ENCODE results near the gene SZRD1.

Gene SZRD1

GRCh38 chr1:16394977-16395376 is 27.9 kb downstream of the SZRD1 start:
- DNase-seq (ENCODE audit: low spot score), result no peak

- no peak for DNase-seq (ENCODE audit: low spot score)
Measured at GRCh38 chr1:16396591-16396990, 29.5 kb downstream of the SZRD1 start.

GRCh38 chr1:16397120-16397519 is 30.1 kb downstream of the SZRD1 start:
- no peak for DNase-seq (ENCODE audit: low spot score)

- DNase-seq (ENCODE audit: low spot score), result no peak
Measured at GRCh38 chr1:16398371-16398953, 31.4 kb downstream of the SZRD1 start.

GRCh38 chr1:16402742-16403141 is 35.7 kb downstream of the SZRD1 start:
- DNase-seq (ENCODE audit: low spot score), result no peak

GRCh38 chr1:16405441-16405840 is 38.4 kb downstream of the SZRD1 start:
- no peak for DNase-seq (ENCODE audit: low spot score)

- DNase-seq (ENCODE audit: low spot score), result no peak
Measured at GRCh38 chr1:16406868-16407267, 39.8 kb downstream of the SZRD1 start.

GRCh38 chr1:16409536-16410152 is 42.6 kb downstream of the SZRD1 start:
- DNase-seq (ENCODE audit: low spot score), result no peak

GRCh38 chr1:16410803-16411202 is 43.8 kb downstream of the SZRD1 start:
- no peak for DNase-seq (ENCODE audit: low spot score)

- no peak for DNase-seq (ENCODE audit: low spot score)
Measured at GRCh38 chr1:16413191-16413590, 46.1 kb downstream of the SZRD1 start.

GRCh38 chr1:16418823-16419425 is 51.9 kb downstream of the SZRD1 start:
- no peak for DNase-seq (ENCODE audit: low spot score)

GRCh38 chr1:16420424-16421118 is 53.5 kb downstream of the SZRD1 start:
- no peak for DNase-seq (ENCODE audit: low spot score)

GRCh38 chr1:16421201-16421600 is 54.2 kb downstream of the SZRD1 start:
- no peak for DNase-seq (ENCODE audit: low spot score)

GRCh38 chr1:16422041-16422440 is 55.0 kb downstream of the SZRD1 start:
- DNase-seq (ENCODE audit: low spot score), result no peak

GRCh38 chr1:16425125-16426025 is 58.3 kb downstream of the SZRD1 start:
- no peak for DNase-seq (ENCODE audit: low spot score)

GRCh38 chr1:16430606-16431005 is 63.6 kb downstream of the SZRD1 start:
- peak; percentile 82 for DNase-seq (ENCODE audit: low spot score)

GRCh38 chr1:16433030-16433429 is 66.0 kb downstream of the SZRD1 start:
- no peak for DNase-seq (ENCODE audit: low spot score)

- no peak for DNase-seq (ENCODE audit: low spot score)
Measured at GRCh38 chr1:16434007-16434406, 67.0 kb downstream of the SZRD1 start.

GRCh38 chr1:16434501-16434900 is 67.5 kb downstream of the SZRD1 start:
- DNase-seq (ENCODE audit: low spot score), result no peak

GRCh38 chr1:16436946-16437474 is 70.0 kb downstream of the SZRD1 start, which contains the start of gene SPATA21:
Gene SPATA21, minus strand, starts transcription at chr1:16437424. Its CDS starts 6,053 bp downstream, at chr1:16431371.
- no peak for DNase-seq (ENCODE audit: low spot score)

- no peak for DNase-seq (ENCODE audit: low spot score)
Measured at GRCh38 chr1:16438516-16438915, 71.5 kb downstream of the SZRD1 start.

- no peak for DNase-seq (ENCODE audit: low spot score)
Measured at GRCh38 chr1:16438924-16439323, 71.9 kb downstream of the SZRD1 start.
